ENCODE data around the gene LRBA.

Gene LRBA

DNA sequence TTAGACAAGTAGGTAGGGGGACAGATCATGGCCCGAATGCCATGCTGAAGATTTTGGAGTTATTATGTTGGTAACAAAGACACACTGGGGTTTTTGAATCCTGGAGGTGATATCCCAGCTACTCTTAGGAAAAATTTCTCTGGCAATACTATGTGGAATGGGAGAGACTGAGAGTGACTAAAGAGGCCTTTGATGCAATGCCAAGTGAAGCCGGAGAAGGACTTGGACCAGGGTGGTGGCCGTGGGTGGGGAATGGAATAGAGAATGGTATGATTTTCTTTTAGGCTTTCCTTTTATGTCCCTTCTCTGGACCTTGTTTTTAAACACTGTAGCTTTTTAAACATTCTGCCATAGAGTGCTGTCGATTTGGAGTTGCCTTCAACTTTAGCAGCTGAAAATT is 795.2 kb downstream of the LRBA start:
- no peak for DNase-seq

DNA sequence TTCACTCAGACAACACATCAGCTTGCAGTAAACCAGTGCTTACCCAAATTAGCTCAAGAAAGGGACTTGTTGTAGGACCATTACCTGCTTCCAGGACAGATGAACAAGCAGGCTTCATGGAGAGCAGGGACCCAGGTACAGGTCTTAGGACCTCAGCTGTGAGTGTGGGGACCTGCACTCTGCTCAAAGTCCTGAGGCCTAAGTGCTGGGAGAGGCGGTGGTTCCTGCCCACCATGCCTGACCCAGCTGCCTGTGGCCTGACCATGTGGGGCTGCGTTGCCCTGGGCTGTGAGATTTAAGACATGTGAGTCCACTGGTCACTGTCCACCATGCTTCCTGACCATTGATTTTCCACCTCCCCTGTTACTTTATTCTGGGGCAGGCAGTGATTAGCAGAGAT is 796.6 kb downstream of the LRBA start:
- DNase-seq, result no peak

- no peak for DNase-seq
These were observed 797.3 kb downstream of the LRBA start for GRCh38 chr4:150217808-150218207.

GRCh38 chr4:150217192-150217591 is 797.9 kb downstream of the LRBA start:
- no peak for DNase-seq

DNA sequence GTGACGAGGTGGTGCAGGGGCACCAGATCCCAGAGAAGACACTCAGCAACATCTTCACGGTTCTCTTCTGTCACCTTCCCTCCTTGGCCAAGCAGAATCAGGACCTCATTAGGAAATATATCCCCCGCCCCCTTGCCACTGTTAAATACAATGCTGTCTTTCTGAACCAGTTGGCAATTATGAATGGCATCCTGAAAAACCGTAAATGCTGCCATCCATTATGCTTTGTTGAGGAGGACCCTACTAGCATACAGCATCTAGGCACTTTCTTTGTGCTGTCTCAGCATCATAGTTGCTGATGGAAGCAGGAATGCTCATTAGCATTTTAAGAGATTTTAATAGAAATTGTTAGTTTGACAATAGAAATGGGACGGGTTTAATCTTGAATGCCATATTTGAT is 798.4 kb downstream of the LRBA start:
- DNase-seq, result no peak

- DNase-seq, result no peak
These were observed 799.5 kb downstream of the LRBA start for GRCh38 chr4:150215601-150216000.

All from suppressor macrophage treated with lipopolysaccharide for 4 hours (primary cell).